ENCODE data around the gene TMEM19.

DNA sequence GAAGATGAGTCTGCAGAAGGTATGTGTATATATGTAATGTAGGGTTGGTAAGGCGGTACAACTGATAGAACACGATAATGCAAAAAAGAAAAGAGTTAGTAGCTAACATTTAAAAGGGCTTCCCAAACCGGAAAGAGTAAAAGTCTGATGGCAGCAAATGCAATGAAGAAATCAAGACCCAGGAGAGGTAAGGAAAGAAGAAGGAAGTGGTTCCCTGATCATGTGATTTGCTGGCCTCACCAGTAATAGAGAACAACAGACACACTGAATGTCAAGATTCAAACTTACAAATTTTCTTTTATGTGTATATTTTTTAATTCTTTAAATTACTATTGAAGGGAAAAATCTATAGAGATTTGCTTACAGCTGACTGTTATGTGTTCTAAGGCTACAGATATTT lies 40.6 kb upstream of the TMEM19 start:
- TF ChIP-seq POLR2A (IDR thresholded peaks at IDR 0.05), result no peak
- TF ChIP-seq, protein P1, sequence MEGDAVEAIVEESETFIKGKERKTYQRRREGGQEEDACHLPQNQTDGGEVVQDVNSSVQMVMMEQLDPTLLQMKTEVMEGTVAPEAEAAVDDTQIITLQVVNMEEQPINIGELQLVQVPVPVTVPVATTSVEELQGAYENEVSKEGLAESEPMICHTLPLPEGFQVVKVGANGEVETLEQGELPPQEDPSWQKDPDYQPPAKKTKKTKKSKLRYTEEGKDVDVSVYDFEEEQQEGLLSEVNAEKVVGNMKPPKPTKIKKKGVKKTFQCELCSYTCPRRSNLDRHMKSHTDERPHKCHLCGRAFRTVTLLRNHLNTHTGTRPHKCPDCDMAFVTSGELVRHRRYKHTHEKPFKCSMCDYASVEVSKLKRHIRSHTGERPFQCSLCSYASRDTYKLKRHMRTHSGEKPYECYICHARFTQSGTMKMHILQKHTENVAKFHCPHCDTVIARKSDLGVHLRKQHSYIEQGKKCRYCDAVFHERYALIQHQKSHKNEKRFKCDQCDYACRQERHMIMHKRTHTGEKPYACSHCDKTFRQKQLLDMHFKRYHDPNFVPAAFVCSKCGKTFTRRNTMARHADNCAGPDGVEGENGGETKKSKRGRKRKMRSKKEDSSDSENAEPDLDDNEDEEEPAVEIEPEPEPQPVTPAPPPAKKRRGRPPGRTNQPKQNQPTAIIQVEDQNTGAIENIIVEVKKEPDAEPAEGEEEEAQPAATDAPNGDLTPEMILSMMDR (IDR thresholded peaks at IDR 0.05), result no peak
